Suprapubic skin (tissue), 4 donors: ENCODE results near the gene ETV5.

Experiments
- CTCF ChIP-seq, 2 donors: fragments of 200-600 bp in 1 of 2; fragments of 450-650 bp in 1 of 2; sonication (generic) in 1 of 2; IDR thresholded peaks; one replicate each; pipeline ENCODE4 v1.5.1; 2016 to 2019; ENCODE audit warnings: antibody characterized with exemption in 2 of 2, mild to moderate bottlenecking in 1 of 2, moderate library complexity in 1 of 2
- EP300 ChIP-seq: sonication (generic); formaldehyde crosslinking; IDR thresholded peaks from one replicate; pipeline ENCODE4 v1.6.1; 2017; ENCODE audit warnings: antibody characterized with exemption
- POLR2A ChIP-seq, 2 donors: fragments of 450-650 bp; IDR thresholded peaks; one replicate each; pipeline ENCODE4 v1.6.1; 2017; ENCODE audit warnings: antibody characterized with exemption in 2 of 2, mild to moderate bottlenecking in 2 of 2, moderate library complexity in 2 of 2
- POLR2AphosphoS5 ChIP-seq, 3 donors: sonication (generic); formaldehyde crosslinking; IDR thresholded peaks; one replicate each; pipeline ENCODE4 v1.6.1; 2017; ENCODE audit warnings: antibody characterized with exemption in 3 of 3

GRCh38 chr3:186141790-186142189 is 32.9 kb upstream of the ETV5 start:
- TF ChIP-seq CTCF (IDR thresholded peaks at IDR 0.05) (no peak), POLR2A (IDR thresholded peaks at IDR 0.05) (no peak), POLR2AphosphoS5 (IDR thresholded peaks at IDR 0.05) (no peak), EP300 (no peak)
